HG02973 (cell line): ENCODE measurements around the gene ARMC2.
"Not testable (repeated sequence)": the region's sequence is repeated elsewhere in the genome, so short reads cannot be mapped to it uniquely, and the experiment has no call there.

ENCODE experiments used
- ATAC-seq: cut with Tn5 transposase; IDR thresholded peaks from one replicate; pipeline ENCODE4 v1.9.1; 2021; ENCODE audit warnings: moderate library complexity; ENCODE audit not compliant: unreplicated experiment

ARMC2 gene

DNA sequence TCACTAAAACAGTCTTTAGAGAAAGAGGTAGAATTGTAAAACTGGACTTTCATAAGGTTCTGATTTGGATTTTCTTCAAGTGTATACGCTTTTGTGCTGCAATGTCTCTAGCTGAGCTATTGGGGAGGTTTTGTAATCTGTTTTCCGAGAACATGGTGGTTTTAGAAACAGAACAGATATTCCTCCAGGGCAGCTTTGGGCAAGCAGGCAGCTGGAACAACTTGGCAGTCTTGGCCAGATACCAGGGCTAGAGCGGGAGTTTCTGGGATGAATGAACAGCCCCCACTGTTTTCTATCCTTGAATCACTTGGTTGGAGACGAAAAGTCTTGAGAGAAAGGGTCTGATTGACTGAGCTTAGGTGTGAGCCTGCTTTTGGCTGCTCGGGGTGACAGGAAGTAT, 17.1 kb upstream of the ARMC2 start:
- ATAC-seq, result no peak

DNA sequence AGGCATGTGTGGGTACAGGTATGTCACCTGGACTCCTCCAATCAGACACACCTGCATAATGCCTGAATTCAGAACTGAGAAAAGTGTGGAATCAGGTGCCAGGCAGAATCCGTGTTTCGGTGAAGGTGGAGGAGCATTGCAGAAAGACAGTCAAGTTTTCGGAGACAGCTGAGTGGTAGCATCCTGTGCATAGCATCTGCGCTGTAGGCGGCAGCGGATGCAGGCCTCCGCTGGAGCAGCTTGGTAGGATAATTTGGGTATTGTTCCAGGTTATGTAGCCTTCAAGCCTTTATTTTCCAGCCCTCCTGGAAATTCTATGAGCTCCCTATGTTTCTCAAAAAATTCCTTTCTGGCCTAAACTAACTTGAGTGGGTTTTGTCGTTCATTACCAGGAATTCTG, 15.5 kb upstream of the ARMC2 start:
- ATAC-seq, result no peak

DNA sequence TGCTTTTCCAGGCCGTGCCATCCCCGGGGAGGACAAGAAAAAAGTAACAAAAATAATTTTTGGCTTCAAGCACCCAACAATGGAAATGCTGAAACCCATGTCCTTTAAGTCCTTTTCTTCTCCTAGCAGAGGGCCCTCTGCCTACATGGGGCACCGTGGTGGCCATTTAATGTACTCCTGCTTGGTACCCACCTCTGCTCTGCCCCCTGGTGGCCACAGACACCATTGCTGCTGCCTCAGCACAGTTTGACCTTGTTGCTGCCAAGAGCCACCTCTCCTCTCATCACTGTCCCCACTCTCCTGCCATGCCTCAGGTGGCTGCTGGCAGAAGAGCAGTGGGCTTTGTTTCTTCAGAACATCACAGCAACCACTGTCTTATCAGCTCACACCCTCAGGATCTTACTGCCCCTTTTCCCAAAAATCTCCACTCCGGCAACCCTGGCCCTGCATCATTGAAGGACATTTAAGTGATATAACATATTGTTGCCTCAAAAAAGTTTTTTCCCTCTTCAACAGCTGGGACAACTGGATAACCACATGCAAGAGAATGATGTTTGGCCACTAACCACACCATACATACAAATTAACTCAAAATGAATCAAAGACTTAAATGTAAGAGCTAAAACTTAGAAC, 12.9 kb upstream of the ARMC2 start:
- ATAC-seq, result peak; percentile 74

- ATAC-seq, result no peak
These were observed 12.2 kb upstream of the ARMC2 start for GRCh38 chr6:108836061-108836460.

DNA sequence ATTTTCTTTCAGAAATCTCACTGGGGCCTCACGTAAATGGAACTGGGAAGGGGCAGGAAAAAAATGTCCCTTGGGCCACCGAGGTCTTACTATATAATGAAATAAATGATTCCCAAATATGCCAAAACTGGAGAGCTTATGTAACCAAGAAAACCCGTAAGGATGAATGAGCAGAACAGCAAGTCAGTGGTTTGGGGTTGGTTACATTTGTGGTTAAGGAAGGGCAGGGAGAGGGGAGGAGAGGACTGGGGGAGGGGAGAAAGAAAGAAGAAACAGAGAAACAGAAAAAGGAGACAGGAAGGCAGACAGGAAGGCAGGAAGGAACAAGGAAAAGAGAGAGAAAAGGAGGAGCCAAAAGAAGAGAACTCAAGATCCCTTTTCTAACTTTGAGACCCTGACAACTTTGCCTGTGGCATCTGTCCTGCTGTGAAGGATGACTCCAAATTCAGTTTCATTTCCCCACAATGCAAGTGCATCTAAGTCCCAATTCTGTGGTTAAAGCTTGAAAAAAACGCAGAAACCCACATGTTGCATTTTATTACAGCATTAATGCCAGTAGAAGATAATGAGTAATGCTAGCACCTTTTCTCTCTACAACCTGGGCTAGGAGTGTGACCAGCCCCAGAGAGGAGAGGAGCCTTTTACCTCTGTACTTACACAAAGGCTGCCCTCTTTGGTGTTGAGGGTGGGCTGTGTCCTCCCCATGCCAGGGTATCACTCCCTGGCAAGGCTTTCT, 10.8 kb upstream of the ARMC2 start:
- no peak for ATAC-seq

DNA sequence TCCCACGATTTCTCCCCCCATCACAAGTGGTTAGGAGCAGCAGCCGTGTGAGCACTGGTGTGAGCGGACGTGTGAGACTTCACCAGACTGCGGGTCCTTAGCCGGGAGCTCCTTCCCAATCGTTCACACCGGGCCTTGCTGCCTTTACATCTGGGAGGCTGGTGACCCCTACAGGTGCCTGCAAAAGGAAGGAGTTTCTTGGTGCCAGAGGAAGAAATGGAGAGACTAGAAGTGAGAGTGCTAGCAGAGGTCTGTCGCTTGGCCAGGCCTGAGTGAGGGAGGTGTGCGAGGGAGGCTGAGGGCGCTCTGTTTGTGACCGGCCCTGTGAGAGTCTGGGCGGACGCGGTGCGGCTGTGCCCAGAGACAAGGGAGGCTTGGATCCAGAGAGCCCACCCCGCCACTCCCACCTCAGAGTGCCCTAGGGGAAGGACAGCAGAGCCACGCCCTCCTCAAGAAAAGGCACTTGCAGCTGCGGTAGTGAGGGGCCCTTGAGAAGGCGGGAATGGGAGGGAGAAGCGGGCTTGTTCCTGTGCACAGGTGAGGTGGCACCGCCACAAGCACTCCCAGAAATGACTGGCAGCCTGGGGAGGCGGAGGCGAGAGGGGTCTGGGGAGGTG, 10.0 kb upstream of the ARMC2 start:
- no peak for ATAC-seq

- ATAC-seq, result no peak
These were observed 9.1 kb upstream of the ARMC2 start for GRCh38 chr6:108839083-108839642.

- no peak for ATAC-seq
These were observed 7.3 kb upstream of the ARMC2 start for GRCh38 chr6:108840919-108841318.

GRCh38 chr6:108841377-108841855, 6.8 kb upstream of the ARMC2 start:
- no peak for ATAC-seq

- no peak for ATAC-seq
These were observed 4.1 kb upstream of the ARMC2 start for GRCh38 chr6:108844135-108844534.

DNA sequence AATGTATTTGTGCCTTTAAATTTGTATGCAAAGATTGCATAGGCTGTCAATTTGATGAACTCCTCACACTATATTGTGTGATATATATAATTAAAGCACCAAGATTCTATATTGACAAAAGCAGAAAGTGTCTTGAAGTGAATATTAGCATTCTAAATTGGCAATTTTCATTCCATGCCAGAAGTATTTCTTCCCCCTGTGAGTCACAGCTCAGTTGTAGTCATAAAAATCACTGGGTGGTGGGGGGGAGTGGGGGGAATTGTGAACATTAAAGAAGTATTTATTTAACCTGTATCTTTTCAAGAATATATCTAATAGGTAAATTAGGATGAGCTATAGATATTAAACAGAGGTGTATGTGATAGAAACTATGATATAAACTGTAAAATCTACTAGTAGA, 3.1 kb upstream of the ARMC2 start:
- ATAC-seq, result no peak

- no peak for ATAC-seq
These were observed 2.1 kb upstream of the ARMC2 start for GRCh38 chr6:108846101-108846500.

DNA sequence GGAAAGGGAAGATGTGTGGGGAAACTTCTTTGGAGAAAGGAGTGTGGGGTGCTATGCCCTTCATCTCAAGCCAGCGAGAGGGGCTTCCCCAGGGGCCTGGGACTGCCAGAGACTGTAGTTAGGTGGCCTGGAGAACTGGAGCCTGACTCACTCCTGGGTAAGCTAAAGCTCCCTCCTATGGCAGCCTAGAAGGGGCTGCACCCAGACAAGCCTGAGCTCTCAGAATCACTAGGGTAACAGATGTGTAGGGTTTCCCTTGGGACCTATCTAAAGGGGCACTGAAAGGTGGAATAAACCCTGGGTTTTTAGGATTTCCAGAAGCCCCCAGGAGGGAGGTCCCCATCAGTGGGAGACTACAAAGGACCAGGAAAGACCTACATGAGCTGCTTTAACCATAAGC, 1.6 kb upstream of the ARMC2 start:
- no peak for ATAC-seq

GRCh38 chr6:108847738-108848115, 495 bp upstream of the ARMC2 start:
- ATAC-seq, result no peak

DNA sequence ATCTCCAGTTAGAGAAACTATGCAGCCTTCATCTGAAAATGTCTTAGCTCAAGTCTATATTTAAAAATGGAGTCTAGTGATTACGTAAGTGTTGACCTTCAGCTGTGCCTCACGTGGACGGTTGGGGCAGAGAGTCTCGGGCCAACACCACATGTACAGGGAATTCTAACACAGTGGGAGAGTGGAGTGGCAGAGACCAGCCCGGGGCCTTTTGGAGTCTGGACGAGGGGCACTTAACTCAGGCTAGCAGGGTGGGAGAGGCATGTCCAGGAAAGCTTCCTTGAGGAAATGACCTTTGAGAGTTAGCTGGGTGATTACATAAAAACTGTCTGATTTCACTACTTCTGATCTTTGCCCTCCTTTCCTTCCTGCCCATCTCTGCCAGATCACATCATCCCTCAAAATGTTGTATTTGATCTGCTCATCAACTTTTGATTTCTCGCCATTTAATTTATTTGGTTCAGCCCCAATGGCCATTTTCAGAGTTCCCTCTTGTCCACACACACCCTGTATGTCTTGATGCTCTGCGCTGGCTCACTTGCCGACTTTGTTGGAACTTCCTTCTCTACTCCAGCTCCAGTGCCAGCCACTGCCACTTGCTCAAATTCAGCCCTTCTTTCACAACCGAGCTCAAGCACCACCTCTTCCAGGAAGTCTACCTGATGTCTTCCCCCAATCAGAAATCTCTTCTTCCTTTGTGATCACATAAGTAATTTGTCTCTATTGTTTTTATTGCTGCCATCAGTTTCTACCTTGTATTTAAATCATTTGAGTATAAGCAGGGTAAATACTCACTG, 2.6 kb downstream of the ARMC2 start:
- no peak for ATAC-seq

GRCh38 chr6:108851756-108852155, 3.5 kb downstream of the ARMC2 start:
- no peak for ATAC-seq

DNA sequence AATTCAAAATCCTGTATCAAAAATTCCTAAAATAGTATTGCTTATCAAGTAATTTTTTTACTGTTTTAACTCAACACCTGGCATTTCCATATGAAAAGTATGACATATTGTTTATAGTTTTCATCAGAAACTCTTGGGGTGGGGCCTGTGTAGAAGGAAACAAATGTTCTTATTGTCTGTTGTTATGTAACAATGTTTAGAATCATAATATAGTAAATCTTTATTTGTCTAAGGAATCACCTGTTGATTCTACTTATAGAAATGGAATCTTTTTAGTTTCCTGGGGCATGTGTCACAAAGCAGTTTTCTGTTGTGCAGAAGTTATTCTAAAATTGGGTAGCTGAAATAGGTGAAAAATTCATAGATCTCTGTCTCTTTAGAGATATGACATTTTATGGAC, 4.9 kb downstream of the ARMC2 start:
- no peak for ATAC-seq

DNA sequence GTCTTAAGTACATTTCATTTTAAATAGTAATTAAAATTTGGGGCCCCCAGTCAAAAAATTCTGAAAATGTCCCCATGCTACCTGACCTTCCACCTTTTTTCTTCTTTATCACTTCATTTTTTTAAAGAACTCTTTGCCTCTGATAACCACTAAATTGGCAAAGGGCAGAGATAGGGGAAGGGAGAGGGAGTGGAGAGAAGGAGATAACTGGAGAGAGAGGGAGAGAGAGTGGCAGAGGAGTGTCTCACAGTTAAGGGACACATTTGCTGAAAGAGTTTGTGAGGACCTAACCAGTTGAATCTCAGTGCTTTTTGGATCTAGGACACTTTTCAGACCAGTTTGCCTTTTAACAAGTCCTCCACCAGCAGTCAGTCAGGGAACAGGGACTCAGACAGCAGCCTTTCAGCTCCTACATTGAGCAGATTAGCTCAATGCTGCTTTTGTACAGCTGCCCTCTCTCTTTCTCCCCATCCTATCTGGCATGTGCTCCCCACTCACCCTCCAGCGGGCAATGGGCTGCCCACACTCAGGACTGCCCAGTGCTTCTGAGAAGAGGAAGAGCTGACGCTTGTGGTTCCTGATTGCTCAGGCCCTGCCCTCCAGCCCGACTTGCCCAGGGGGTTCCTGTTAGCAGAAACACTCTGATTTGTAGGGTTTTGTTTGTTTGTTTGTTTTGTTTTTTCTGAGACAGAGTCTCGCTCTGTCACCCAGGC, 14.4 kb downstream of the ARMC2 start:
- no peak for ATAC-seq

GRCh38 chr6:108865751-108866286, 17.6 kb downstream of the ARMC2 start:
- ATAC-seq, result not testable (repeated sequence)

GRCh38 chr6:108866798-108867197, 18.6 kb downstream of the ARMC2 start:
- no peak for ATAC-seq
